ENCODE results near the gene PRKG1.

Gene PRKG1

GRCh38 chr10:51459476-51459875, 385.2 kb downstream of the PRKG1 start:
- H3K27me3 ChIP-seq (replicated peaks in 2 of 5; ENCODE audit: control insufficient read depth in 4 of 5, insufficient read depth in 5 of 5, low read length in 4 of 5): no peaks in the 10 kb centered on the region
- CTCF ChIA-PET: no interaction called here
- H3K9me3 ChIP-seq (ENCODE audit: control extremely low read depth in 1 of 5, control insufficient read depth in 4 of 5, insufficient read depth in 2 of 5, low read depth in 1 of 5, low read length in 4 of 5): peaks cover 0 to 8% (median 2%) of the 10 kb centered on the region in 5 experiments
- H3K4me3 ChIP-seq (ENCODE audit: control insufficient read depth in 1 of 7, extremely low read depth in 1 of 7, insufficient read depth in 4 of 7, low read depth in 2 of 7, low read length in 6 of 7): no peak overlapping the region
- WGBS (ENCODE audit: insufficient coverage): no CpG with 5 or more reads among the region's 1 CpG
- H3K36me3 ChIP-seq (ENCODE audit: control insufficient read depth in 4 of 4, insufficient read depth in 4 of 4, low read length in 3 of 4): no peaks in the 10 kb centered on the region
- H3K4me1 ChIP-seq (ENCODE audit: control extremely low read depth in 1 of 4, control insufficient read depth in 4 of 4, insufficient read depth in 4 of 4, low read length in 3 of 4): no peaks in the 10 kb centered on the region
- DNase-seq: no peak
- POLR2A ChIA-PET: no interaction called here
- no peak overlapping the region for H3K27ac ChIP-seq (ENCODE audit: insufficient read depth in 1 of 2, low read depth in 1 of 2, low read length in 2 of 2, poor library complexity in 1 of 2, severe bottlenecking in 2 of 2)

- Histone ChIP-seq H3K9me3 (ENCODE audit: control extremely low read depth in 1 of 5, control insufficient read depth in 4 of 5, insufficient read depth in 2 of 5, low read depth in 1 of 5, low read length in 4 of 5) (no peaks in the 10 kb centered on the region), H3K27ac (ENCODE audit: insufficient read depth in 1 of 2, low read depth in 1 of 2, low read length in 2 of 2, poor library complexity in 1 of 2, severe bottlenecking in 2 of 2) (no peak overlapping the region), H3K36me3 (ENCODE audit: control insufficient read depth in 4 of 4, insufficient read depth in 4 of 4, low read length in 3 of 4) (no peaks in the 10 kb centered on the region), H3K4me3 (ENCODE audit: control insufficient read depth in 1 of 7, extremely low read depth in 1 of 7, insufficient read depth in 4 of 7, low read depth in 2 of 7, low read length in 6 of 7) (no peak overlapping the region), H3K27me3 (replicated peaks in 2 of 5; ENCODE audit: control insufficient read depth in 4 of 5, insufficient read depth in 5 of 5, low read length in 4 of 5) (no peaks in the 10 kb centered on the region), H3K4me1 (ENCODE audit: control extremely low read depth in 1 of 4, control insufficient read depth in 4 of 4, insufficient read depth in 4 of 4, low read length in 3 of 4) (no peaks in the 10 kb centered on the region)
- ChIA-PET CTCF (no interaction called here), POLR2A (interaction anchor here (0.6 kb wide), 1 partner anchor 108 kb away, joined by 3 read pairs; no protein-coding TSS in a partner anchor)
- no CpG with 5 or more reads among the region's 3 CpGs for WGBS (ENCODE audit: insufficient coverage)
- DNase-seq: peak in 2 of 3 donors; percentile 31 to 36
Measured at GRCh38 chr10:51462076-51462779, 387.9 kb downstream of the PRKG1 start.

DNA sequence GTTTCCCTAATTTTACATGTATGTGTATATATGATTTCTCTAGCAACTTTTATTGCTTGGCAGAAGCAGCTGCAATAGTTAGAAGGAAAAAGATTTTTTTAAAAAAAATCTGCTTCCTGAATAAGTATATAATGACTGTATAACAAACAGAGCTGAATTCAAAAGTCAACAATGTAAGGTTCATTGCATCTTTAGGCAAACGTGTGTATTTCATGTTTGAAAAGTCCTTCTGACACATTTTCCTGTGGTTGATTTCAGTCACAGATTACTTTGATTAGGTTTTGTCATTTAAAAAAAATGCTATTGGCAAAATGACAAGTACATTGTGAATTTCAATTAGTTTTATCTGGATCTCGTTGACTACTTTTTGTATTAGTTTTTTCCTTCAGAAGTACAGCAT, 394.1 kb downstream of the PRKG1 start:
- H3K4me3 ChIP-seq (ENCODE audit: control insufficient read depth in 1 of 7, extremely low read depth in 1 of 7, insufficient read depth in 4 of 7, low read depth in 2 of 7, low read length in 6 of 7): no peak overlapping the region
- ChIA-PET CTCF (no interaction called here), POLR2A (no interaction called here)
- H3K4me1 ChIP-seq (ENCODE audit: control extremely low read depth in 1 of 4, control insufficient read depth in 4 of 4, insufficient read depth in 4 of 4, low read length in 3 of 4): no peaks in the 10 kb centered on the region
- WGBS (ENCODE audit: insufficient coverage): 14% methylated on average over 1 of the region's 2 CpGs
- H3K9me3 ChIP-seq (ENCODE audit: control extremely low read depth in 1 of 5, control insufficient read depth in 4 of 5, insufficient read depth in 2 of 5, low read depth in 1 of 5, low read length in 4 of 5): no peaks in the 10 kb centered on the region
- H3K27me3 ChIP-seq (replicated peaks in 2 of 5; ENCODE audit: control insufficient read depth in 4 of 5, insufficient read depth in 5 of 5, low read length in 4 of 5): no peaks in the 10 kb centered on the region
- DNase-seq: peak in 1 of 3 donors; percentile 6
- no peak overlapping the region for H3K27ac ChIP-seq (ENCODE audit: insufficient read depth in 1 of 2, low read depth in 1 of 2, low read length in 2 of 2, poor library complexity in 1 of 2, severe bottlenecking in 2 of 2)
- H3K36me3 ChIP-seq (ENCODE audit: control insufficient read depth in 4 of 4, insufficient read depth in 4 of 4, low read length in 3 of 4): no peaks in the 10 kb centered on the region

- Histone ChIP-seq H3K27me3 (replicated peaks in 2 of 5; ENCODE audit: control insufficient read depth in 4 of 5, insufficient read depth in 5 of 5, low read length in 4 of 5) (no peaks in the 10 kb centered on the region), H3K9me3 (ENCODE audit: control extremely low read depth in 1 of 5, control insufficient read depth in 4 of 5, insufficient read depth in 2 of 5, low read depth in 1 of 5, low read length in 4 of 5) (no peaks in the 10 kb centered on the region), H3K27ac (ENCODE audit: insufficient read depth in 1 of 2, low read depth in 1 of 2, low read length in 2 of 2, poor library complexity in 1 of 2, severe bottlenecking in 2 of 2) (no peak overlapping the region), H3K36me3 (ENCODE audit: control insufficient read depth in 4 of 4, insufficient read depth in 4 of 4, low read length in 3 of 4) (no peaks in the 10 kb centered on the region), H3K4me3 (ENCODE audit: control insufficient read depth in 1 of 7, extremely low read depth in 1 of 7, insufficient read depth in 4 of 7, low read depth in 2 of 7, low read length in 6 of 7) (no peak overlapping the region), H3K4me1 (ENCODE audit: control extremely low read depth in 1 of 4, control insufficient read depth in 4 of 4, insufficient read depth in 4 of 4, low read length in 3 of 4) (no peaks in the 10 kb centered on the region)
- ChIA-PET CTCF (no interaction called here), POLR2A (no interaction called here)
- WGBS (ENCODE audit: insufficient coverage): 100% methylated on average over 2 of the region's 2 CpGs
- no peak for DNase-seq
Measured at GRCh38 chr10:51469686-51470085, 395.4 kb downstream of the PRKG1 start.

GRCh38 chr10:51471271-51471670, 397.0 kb downstream of the PRKG1 start:
- WGBS (ENCODE audit: insufficient coverage): 55% methylated on average over 3 of the region's 4 CpGs
- Histone ChIP-seq H3K4me3 (ENCODE audit: control insufficient read depth in 1 of 7, extremely low read depth in 1 of 7, insufficient read depth in 4 of 7, low read depth in 2 of 7, low read length in 6 of 7) (no peak overlapping the region), H3K4me1 (ENCODE audit: control extremely low read depth in 1 of 4, control insufficient read depth in 4 of 4, insufficient read depth in 4 of 4, low read length in 3 of 4) (no peaks in the 10 kb centered on the region), H3K36me3 (ENCODE audit: control insufficient read depth in 4 of 4, insufficient read depth in 4 of 4, low read length in 3 of 4) (no peaks in the 10 kb centered on the region), H3K9me3 (ENCODE audit: control extremely low read depth in 1 of 5, control insufficient read depth in 4 of 5, insufficient read depth in 2 of 5, low read depth in 1 of 5, low read length in 4 of 5) (no peaks in the 10 kb centered on the region), H3K27me3 (replicated peaks in 2 of 5; ENCODE audit: control insufficient read depth in 4 of 5, insufficient read depth in 5 of 5, low read length in 4 of 5) (no peaks in the 10 kb centered on the region), H3K27ac (ENCODE audit: insufficient read depth in 1 of 2, low read depth in 1 of 2, low read length in 2 of 2, poor library complexity in 1 of 2, severe bottlenecking in 2 of 2) (no peak overlapping the region)
- POLR2A ChIA-PET: no interaction called here
- peak in 2 of 3 donors; percentile 29 to 35 for DNase-seq
- CTCF ChIA-PET: no interaction called here

DNA sequence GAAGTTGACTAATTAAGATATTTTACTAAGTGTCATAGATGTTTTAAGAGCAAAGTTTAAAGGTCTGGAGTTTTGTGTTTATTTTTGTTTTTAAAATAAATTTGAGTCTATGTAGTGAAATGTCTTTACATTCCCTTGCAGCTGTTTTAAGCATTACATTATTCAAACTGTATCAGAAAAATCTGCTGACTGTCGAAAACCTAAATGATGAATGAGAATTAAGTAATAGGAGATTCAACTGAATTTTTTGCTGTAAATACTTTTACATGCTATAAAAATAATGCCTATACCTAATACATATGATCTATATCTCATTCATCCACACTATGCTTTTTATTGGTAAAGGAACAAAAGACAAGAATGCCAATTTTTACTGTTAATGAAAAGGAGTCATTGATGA, 397.9 kb downstream of the PRKG1 start:
- ChIA-PET POLR2A (no interaction called here), CTCF (no interaction called here)
- H3K27me3 ChIP-seq (replicated peaks in 2 of 5; ENCODE audit: control insufficient read depth in 4 of 5, insufficient read depth in 5 of 5, low read length in 4 of 5): no peaks in the 10 kb centered on the region
- no peak overlapping the region for H3K4me3 ChIP-seq (ENCODE audit: control insufficient read depth in 1 of 7, extremely low read depth in 1 of 7, insufficient read depth in 4 of 7, low read depth in 2 of 7, low read length in 6 of 7)
- no CpG with 5 or more reads among the region's 1 CpG for WGBS (ENCODE audit: insufficient coverage)
- no peak for DNase-seq
- no peaks in the 10 kb centered on the region for H3K4me1 ChIP-seq (ENCODE audit: control extremely low read depth in 1 of 4, control insufficient read depth in 4 of 4, insufficient read depth in 4 of 4, low read length in 3 of 4)
- H3K9me3 ChIP-seq (ENCODE audit: control extremely low read depth in 1 of 5, control insufficient read depth in 4 of 5, insufficient read depth in 2 of 5, low read depth in 1 of 5, low read length in 4 of 5): no peaks in the 10 kb centered on the region
- no peaks in the 10 kb centered on the region for H3K36me3 ChIP-seq (ENCODE audit: control insufficient read depth in 4 of 4, insufficient read depth in 4 of 4, low read length in 3 of 4)
- no peak overlapping the region for H3K27ac ChIP-seq (ENCODE audit: insufficient read depth in 1 of 2, low read depth in 1 of 2, low read length in 2 of 2, poor library complexity in 1 of 2, severe bottlenecking in 2 of 2)

DNA sequence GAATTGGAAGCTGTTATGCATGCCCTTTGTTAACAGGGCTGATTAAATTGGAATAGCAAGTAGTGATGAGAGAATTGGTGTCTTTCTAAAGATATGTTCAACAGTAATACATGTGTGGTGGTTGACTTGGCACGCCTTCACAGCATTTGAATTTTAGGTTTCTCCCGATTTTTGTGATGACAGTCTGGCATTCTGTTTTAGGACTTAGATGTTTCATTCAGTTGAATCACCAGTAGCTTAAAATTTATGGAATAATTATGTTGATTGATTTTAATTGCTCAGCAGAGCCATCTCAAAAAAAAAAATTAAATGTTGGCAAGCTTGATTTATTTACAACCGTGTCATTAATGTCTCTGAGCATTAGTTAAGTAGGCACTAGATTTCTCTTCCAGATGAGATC, 405.4 kb downstream of the PRKG1 start:
- no peak for DNase-seq
- CTCF ChIA-PET: no interaction called here
- Histone ChIP-seq H3K4me1 (ENCODE audit: control extremely low read depth in 1 of 4, control insufficient read depth in 4 of 4, insufficient read depth in 4 of 4, low read length in 3 of 4) (no peaks in the 10 kb centered on the region), H3K27ac (ENCODE audit: insufficient read depth in 1 of 2, low read depth in 1 of 2, low read length in 2 of 2, poor library complexity in 1 of 2, severe bottlenecking in 2 of 2) (no peak overlapping the region), H3K4me3 (ENCODE audit: control insufficient read depth in 1 of 7, extremely low read depth in 1 of 7, insufficient read depth in 4 of 7, low read depth in 2 of 7, low read length in 6 of 7) (no peak overlapping the region), H3K9me3 (ENCODE audit: control extremely low read depth in 1 of 5, control insufficient read depth in 4 of 5, insufficient read depth in 2 of 5, low read depth in 1 of 5, low read length in 4 of 5) (no peaks in the 10 kb centered on the region), H3K36me3 (ENCODE audit: control insufficient read depth in 4 of 4, insufficient read depth in 4 of 4, low read length in 3 of 4) (no peaks in the 10 kb centered on the region), H3K27me3 (replicated peaks in 2 of 5; ENCODE audit: control insufficient read depth in 4 of 5, insufficient read depth in 5 of 5, low read length in 4 of 5) (no peaks in the 10 kb centered on the region)
- POLR2A ChIA-PET: no interaction called here
- 100% methylated on average over 1 of the region's 3 CpGs for WGBS (ENCODE audit: insufficient coverage)

Measured in common myeloid progenitor, CD34-positive (primary cell).